ENCODE data around the gene ASCL5.

Gene ASCL5

DNA sequence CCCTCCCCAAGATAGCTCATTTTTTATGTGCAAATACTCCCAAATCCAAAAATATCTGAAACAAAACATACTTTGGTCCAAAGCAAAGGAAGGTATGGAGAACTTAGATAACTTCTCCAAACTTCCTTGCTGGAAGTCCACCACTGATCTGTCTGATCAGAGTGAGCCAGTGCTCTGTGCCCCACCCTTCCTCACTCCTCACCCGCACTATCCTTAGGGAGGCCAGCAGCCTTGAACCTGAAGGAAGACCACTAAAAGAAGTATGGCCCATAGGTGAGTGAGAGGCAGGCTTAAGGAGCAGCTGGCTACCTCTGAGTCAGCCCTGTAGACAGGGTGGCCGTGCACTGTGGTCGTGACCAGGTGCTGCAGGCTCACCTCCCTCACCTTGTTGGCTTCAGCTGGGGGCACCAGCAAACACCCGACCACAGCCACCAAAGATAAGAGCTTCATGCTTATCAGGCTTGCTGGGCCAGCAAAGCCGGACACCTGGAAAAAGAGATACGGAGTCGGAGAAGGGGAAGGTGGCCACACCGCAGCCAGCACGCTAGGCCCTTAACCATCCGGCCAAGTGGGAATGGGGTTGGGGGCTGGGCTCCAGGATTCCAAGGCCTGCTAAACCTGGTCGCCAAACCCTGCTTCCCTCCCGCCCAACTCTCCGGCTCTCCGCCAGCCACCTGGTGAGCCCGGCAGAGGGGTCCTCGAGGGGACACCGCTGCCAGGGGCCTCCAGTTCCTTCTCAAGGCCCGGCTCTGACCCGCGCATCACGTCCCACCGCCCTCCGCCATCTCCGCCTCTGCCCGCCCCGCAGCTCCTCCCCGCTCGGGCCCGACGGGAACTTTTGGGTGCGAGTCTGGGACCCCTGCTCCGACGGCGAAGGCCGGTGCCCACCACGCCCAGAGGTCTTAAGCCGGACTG, 26.7 kb upstream of the ASCL5 start:
- no peak for DNase-seq (ENCODE audit: low read depth in 2 of 2)

DNA sequence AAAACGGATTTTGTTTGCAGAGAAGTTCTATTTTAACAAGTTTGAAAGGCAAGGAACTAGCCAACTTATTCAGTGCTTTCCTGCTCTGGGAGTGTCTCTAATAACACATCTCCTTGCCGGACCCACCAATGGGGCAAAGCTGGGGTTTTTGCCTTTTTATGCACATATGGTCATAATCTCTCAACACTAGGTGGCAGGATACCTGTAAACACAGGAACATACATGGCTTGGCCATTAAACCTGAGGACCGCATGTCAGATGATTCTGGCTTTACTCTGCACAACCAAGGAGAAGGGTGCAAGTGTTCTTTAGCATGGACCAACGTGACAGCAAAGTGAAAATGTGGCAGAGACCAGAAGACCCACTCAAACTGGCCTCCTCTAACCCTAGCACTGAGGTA, 22.4 kb upstream of the ASCL5 start:
- DNase-seq (ENCODE audit: low read depth in 2 of 2): no peak

- no peak for DNase-seq (ENCODE audit: low read depth in 2 of 2)
These were observed 20.5 kb upstream of the ASCL5 start for GRCh38 chr1:201147396-201148015.

DNA sequence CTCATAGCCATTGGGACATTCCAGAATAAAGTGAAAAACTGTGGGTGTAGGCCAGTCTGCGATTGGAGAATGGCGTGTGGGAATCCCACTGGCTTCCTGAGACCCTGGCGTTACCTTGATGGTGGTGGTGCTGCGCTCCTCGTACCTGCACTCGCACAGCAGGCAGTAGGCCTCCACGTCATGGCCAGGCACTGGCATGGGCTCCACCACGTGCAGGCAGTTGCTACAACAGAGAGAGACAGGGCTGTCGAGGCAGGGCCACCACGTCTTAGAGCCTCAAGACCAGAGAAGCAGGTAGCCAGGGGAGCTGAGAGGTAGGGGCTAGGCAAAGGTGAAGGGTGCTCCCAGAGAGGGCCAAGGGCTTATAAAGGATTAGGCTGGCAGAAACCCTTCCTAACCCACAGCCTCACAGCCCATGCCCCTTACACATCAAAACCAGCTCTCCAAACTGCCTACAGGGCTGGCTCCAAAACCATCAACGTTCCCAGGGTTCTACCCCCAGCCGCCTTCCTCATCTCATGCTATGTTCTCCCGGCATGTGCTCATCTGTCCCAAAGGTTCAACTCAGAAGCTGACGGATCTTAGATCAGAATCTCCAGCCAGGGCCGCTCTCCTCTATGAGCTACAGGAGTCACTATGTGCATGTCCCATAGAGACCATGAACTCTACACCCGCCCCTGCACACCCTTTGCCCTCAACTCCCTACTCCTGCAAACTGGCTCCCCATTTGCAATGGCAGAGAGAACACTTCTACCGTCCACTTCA, 19.8 kb upstream of the ASCL5 start:
- no peak for DNase-seq (ENCODE audit: low read depth in 2 of 2)

- no peak for DNase-seq (ENCODE audit: low read depth in 2 of 2)
These were observed 18.8 kb upstream of the ASCL5 start for GRCh38 chr1:201145816-201146215.

- no peak for DNase-seq (ENCODE audit: low read depth in 2 of 2)
These were observed 18.1 kb upstream of the ASCL5 start for GRCh38 chr1:201145132-201145531.

GRCh38 chr1:201144701-201145100, 17.7 kb upstream of the ASCL5 start:
- no peak for DNase-seq (ENCODE audit: low read depth in 2 of 2)

- no peak for DNase-seq (ENCODE audit: low read depth in 2 of 2)
These were observed 17.0 kb upstream of the ASCL5 start for GRCh38 chr1:201143726-201144635.

DNA sequence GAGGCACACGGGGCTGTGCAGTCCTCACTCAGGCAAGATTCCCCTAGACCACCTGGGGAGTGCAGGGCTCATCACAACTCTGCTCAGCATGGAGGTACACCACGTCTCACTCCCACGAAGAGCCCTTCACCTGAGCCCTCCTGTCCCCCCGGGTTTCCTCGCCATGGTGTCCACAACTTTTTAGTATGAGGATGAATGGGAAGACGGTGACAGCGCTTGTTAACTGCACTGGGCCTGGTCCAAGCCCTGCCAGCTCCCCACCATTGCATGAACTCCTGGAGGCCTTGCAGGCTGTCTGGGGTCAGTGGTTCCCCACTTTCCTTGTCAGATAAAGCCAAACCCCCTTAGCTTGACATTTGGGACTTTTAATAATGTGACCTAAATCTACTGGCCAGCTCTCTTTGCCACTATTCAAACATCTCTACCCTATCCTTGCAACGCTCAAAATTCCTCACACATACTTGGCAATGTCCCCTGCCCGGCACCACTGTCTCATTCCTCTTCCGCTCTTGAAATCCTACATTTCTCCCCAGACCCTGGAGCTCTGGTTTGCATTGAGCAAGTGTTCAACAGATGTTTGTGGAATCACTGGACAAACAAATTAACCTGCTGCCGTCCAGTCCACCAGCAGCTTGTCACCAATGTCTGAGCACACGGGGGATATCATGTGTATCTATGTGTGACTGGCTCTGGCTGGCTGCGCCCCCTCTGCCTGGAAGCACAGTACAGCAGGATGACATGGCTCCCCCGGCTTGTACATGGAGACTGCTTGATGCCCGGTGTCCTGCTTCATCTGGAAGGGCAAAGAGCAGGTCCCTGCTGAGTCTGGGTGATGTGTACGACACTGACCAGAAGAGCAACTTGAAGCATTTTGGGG, 16.1 kb upstream of the ASCL5 start:
- no peak for DNase-seq (ENCODE audit: low read depth in 2 of 2)

DNA sequence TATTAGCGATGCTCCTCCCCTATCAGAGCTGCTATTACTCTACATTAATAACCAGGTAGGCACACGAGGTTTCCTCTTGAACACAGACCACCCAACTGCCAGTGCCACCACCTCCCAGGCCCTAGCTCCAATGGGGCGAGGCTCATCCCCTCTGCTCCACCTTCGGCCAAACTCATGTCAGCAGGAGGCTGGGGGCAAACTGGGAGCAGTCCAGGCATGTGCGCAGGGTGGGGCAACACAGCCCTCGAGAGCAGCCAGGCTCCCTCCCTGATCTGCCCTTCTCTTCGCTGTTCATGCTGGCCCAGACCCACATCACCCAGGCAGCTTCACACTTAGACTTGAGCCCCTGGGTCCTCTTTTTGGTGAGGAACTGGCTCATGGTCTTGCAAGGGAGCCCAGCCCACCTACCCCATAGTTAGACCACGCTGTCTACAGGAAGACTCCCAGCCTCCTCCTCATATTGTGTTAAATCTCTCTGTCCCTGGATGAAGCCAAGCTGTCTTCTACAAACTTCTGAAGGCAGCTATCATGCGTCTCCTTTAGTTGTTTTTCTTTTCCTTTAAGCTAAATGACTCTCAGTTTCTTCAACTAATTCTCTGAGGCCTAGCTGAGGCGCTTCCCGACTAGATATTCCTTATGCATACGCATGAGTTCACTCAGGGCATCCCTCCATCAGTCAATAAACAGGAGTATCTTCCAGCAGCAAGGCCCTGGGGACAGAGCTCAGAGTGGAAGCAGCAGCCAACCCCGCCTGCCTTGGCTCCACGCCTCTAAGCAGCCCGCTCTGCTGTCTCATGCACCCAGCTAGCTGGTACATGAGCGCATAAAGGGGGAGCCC, 15.2 kb upstream of the ASCL5 start:
- no peak for DNase-seq (ENCODE audit: low read depth in 2 of 2)

DNA sequence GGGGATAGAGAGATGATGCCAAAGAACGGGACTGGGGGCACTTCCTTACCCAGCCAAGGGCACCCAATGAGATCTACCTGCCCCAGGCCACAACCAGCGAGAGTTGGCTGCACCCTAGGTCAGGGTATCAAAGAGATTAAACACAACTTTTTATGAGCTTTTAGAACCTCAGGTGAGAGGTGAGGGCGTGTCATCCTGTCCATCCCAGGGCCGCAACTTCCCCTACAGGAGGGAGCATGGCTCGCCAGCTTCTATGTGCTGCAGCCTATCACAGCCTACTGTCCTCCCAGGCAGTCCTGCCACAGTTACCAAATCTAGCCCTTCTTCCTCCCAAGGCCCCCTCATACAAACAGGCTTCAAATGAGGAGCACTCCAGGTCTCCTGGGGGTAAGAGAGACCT, 14.4 kb upstream of the ASCL5 start:
- DNase-seq (ENCODE audit: low read depth in 2 of 2): no peak

DNA sequence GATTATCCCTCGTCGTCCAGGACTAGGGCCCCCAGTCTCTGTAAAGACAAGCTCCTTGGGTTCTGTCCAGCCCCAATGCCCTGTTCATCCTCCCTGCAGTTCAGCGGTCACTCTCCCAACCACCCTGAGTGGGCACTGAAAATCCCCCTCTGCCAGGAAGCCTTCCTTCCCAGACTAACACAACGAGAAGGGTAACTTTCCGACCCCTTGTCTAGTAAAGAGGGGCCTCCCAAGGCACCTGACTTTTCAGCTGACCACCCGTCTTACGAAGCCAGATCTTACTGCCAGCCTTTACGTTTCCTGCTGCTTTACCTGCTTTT, 13.9 kb upstream of the ASCL5 start:
- no peak for DNase-seq (ENCODE audit: low read depth in 2 of 2)

- no peak for DNase-seq (ENCODE audit: low read depth in 2 of 2)
These were observed 13.4 kb upstream of the ASCL5 start for GRCh38 chr1:201140235-201140940.

- DNase-seq (ENCODE audit: low read depth in 2 of 2): no peak
These were observed 12.8 kb upstream of the ASCL5 start for GRCh38 chr1:201139756-201140155.

GRCh38 chr1:201139306-201139705, 12.3 kb upstream of the ASCL5 start:
- DNase-seq (ENCODE audit: low read depth in 2 of 2): no peak

DNA sequence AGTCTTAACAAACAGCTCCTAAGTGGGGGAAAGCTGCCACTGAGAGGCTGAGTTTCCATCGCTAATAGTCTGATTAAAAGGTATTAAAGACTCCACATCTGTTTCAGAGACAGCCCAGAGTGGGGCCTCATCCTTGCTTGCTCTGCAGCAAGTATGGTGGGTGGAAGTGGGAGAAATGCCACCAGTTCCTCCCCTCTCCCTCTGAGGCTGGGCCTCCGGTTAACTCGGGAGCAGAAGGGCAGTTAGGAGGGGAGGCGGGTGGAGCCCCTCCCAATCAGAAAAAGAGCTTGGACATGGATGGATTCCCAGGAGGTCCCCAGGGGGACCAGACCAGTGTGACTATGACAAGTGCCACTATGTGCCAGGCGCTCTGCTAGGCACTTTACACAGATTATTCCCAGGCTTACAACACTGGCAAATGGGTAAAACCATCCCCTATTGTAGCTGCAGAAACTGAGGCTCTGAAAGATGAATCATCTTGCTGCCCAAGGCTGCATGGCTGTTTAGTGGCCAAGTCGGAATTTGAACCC, 11.4 kb upstream of the ASCL5 start:
- DNase-seq (ENCODE audit: low read depth in 2 of 2): no peak

GRCh38 chr1:201137579-201138310, 10.8 kb upstream of the ASCL5 start:
- no peak for DNase-seq (ENCODE audit: low read depth in 2 of 2)

GRCh38 chr1:201137024-201137392, 10.0 kb upstream of the ASCL5 start:
- no peak for DNase-seq (ENCODE audit: low read depth in 2 of 2)
